Measurements from ENCODE around the gene ST8SIA6.

GRCh38 chr10:17387861-17388503 is 66.4 kb downstream of the ST8SIA6 start:
- TF ChIP-seq REST (IDR thresholded peaks at IDR 0.05) (no peak), POLR2A (IDR thresholded peaks at IDR 0.05; ENCODE audit: low read length) (no peak), KDM1A (IDR thresholded peaks at IDR 0.05; ENCODE audit: low read depth) (no peak), ESRRA (IDR thresholded peaks at IDR 0.05; ENCODE audit: borderline replicate concordance, low read length) (no peak), CHD2 (IDR thresholded peaks at IDR 0.05; ENCODE audit: low read length, partially characterized antibody) (no peak), E2F6 (IDR thresholded peaks at IDR 0.05; ENCODE audit: borderline replicate concordance, low read depth) (no peak), BHLHE40 (IDR thresholded peaks at IDR 0.05; ENCODE audit: low read depth, low read length) (no peak), CBX2 (IDR thresholded peaks at IDR 0.05; ENCODE audit: borderline replicate concordance, low read depth) (no peak), SMC3 (IDR thresholded peaks at IDR 0.05) (no peak)
- TF ChIP-seq, protein P1, sequence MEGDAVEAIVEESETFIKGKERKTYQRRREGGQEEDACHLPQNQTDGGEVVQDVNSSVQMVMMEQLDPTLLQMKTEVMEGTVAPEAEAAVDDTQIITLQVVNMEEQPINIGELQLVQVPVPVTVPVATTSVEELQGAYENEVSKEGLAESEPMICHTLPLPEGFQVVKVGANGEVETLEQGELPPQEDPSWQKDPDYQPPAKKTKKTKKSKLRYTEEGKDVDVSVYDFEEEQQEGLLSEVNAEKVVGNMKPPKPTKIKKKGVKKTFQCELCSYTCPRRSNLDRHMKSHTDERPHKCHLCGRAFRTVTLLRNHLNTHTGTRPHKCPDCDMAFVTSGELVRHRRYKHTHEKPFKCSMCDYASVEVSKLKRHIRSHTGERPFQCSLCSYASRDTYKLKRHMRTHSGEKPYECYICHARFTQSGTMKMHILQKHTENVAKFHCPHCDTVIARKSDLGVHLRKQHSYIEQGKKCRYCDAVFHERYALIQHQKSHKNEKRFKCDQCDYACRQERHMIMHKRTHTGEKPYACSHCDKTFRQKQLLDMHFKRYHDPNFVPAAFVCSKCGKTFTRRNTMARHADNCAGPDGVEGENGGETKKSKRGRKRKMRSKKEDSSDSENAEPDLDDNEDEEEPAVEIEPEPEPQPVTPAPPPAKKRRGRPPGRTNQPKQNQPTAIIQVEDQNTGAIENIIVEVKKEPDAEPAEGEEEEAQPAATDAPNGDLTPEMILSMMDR (IDR thresholded peaks at IDR 0.05): no peak
